Panc1 (cell line): Measurements from ENCODE around the gene CD300LF. TPM values are rescaled to one million over a fixed set of nuclear protein-coding genes. Genes with fewer than 3 reads are reported as not detected.

Experiments
- ATAC-seq: fragments of 200-7000 bp; cut with Tn5 transposase; 2 replicates; pipeline ENCODE4 v1.9.1; 2020; ENCODE audit warnings: mild to moderate bottlenecking, moderate library complexity
- BruUV-seq: library from RNA; stranded (reverse); fragments of 400-500 nt; replicated peaks from 2 replicates; lab custom pipeline; 2021; lab: Mats Ljungman, UMichigan
- CTCF ChIA-PET: fragments of 300-600 bp; sonication (Branson Sonifier 250); formaldehyde crosslinking; loops from one replicate; lab custom pipeline; 2022; ENCODE audit warnings: antibody characterized with exemption; lab: Charles Lee
- POLR2A ChIA-PET: fragments of 300-600 bp; sonication (Branson Sonifier 250); formaldehyde crosslinking; loops from one replicate; lab custom pipeline; 2022; ENCODE audit warnings: antibody characterized with exemption; lab: Charles Lee
- DNase-seq: peaks from one replicate; pipeline ENCODE4 v3.0.0-alpha.2; 2010; ENCODE audit warnings: low read depth, low spot score
- H3K27ac ChIP-seq: 2 replicates; pipeline ENCODE4 v1.5.1; 2011; ENCODE audit warnings: mild to moderate bottlenecking, low read length, inconsistent platforms
- H3K27me3 ChIP-seq: fragments of 200-500 bp; sonication (Bioruptor generic); 2 replicates; pipeline ENCODE4 v1.6.0; 2014; ENCODE audit warnings: low read length, inconsistent platforms; ENCODE audit not compliant: control insufficient read depth, insufficient read depth
- H3K36me3 ChIP-seq: fragments of 200-500 bp; sonication (Bioruptor generic); 2 replicates; pipeline ENCODE4 v1.5.1; 2014; ENCODE audit warnings: inconsistent platforms, mild to moderate bottlenecking, low read length, moderate library complexity; ENCODE audit not compliant: control insufficient read depth, insufficient read depth
- H3K4me1 ChIP-seq: 2 replicates; pipeline ENCODE4 v1.5.1; 2011; ENCODE audit warnings: inconsistent platforms, mild to moderate bottlenecking, low read length, moderate library complexity; ENCODE audit not compliant: control insufficient read depth, insufficient read depth
- H3K4me3 ChIP-seq, 2 experiments: 2 replicates each; pipeline ENCODE4 v1.5.1; 2011 to 2012; ENCODE audit warnings: low read depth in 2 of 2, low read length in 2 of 2, mild to moderate bottlenecking in 2 of 2, inconsistent platforms in 1 of 2, moderate library complexity in 1 of 2
- H3K9me3 ChIP-seq: fragments of 200-500 bp; sonication (Bioruptor generic); 2 replicates; pipeline ENCODE4 v1.5.1; 2014; ENCODE audit warnings: low read depth, mild to moderate bottlenecking, inconsistent platforms, low read length, moderate library complexity; ENCODE audit not compliant: control insufficient read depth, insufficient read depth
- POLR2AphosphoS5 ChIP-seq: IDR thresholded peaks from 2 replicates; pipeline ENCODE4 v1.6.1; 2012; ENCODE audit warnings: mild to moderate bottlenecking, low read depth, low read length, moderate library complexity
- REST ChIP-seq, 2 experiments: IDR thresholded peaks; 2 replicates each; pipeline ENCODE4 v1.6.1; 2011 to 2012; ENCODE audit warnings: low read depth in 2 of 2, control low read depth in 1 of 2, low read length in 1 of 2, mild to moderate bottlenecking in 1 of 2, moderate library complexity in 1 of 2; ENCODE audit not compliant: insufficient read depth in 1 of 2
- SIN3A ChIP-seq: IDR thresholded peaks from 2 replicates; pipeline ENCODE4 v1.6.1; 2012; ENCODE audit warnings: low read depth, mild to moderate bottlenecking, low read length, moderate library complexity, borderline replicate concordance; ENCODE audit not compliant: insufficient read depth
- TCF7L2 ChIP-seq: IDR thresholded peaks from 2 replicates; pipeline ENCODE4 v1.6.1; 2011; ENCODE audit warnings: mild to moderate bottlenecking, low read depth, low read length, inconsistent platforms
- in situ Hi-C: cut with HindIII; loops from 2 replicates; pipeline ENCODE4 v1.10.0; 2016; ENCODE audit warnings: low sequenced_read_pairs, low pct_unique_long_range_greater_than_20kb
- intact Hi-C: fragments of 100-400 bp; cut with micrococcal nuclease; formaldehyde crosslinking; loops from one replicate; pipeline ENCODE4 v1.10.0; 2022; ENCODE audit not compliant: unreplicated experiment
- total RNA-seq: library from RNA; stranded (reverse); gene quantifications from one replicate; pipeline ENCODE4 v1.2.1, GENCODE V29; 2021; ENCODE audit not compliant: unreplicated experiment
- TF ChIP-seq, protein P1 (sequence below): fragments of 450-650 bp; IDR thresholded peaks from 2 replicates; pipeline ENCODE4 v1.5.1; 2017; ENCODE audit warnings: mild to moderate bottlenecking

Gene CD300LF
- total RNA-seq, 1 experiment from 2014 or later: not detected

DNA sequence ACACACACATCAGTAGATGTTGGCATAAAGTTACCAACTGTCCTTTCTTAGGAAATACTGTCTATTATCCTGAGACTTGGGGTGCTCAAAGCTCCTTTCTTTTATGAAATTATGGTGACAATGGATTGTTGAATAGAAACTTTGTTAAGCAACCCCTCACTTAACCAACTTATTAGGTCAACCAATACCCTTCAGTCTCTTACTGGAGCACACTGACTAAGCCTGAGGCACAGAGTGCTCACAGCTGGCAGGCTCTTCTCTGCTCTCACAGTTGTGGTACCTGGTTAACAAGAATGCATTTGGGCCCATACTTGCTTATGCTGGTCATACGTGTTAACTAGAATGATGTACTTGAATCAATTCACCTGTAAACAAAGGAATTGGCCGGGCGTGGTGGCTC lies 24.8 kb downstream of the CD300LF start:
- H3K9me3 ChIP-seq: no peaks in the 10 kb centered on the region
- no peak overlapping the region for H3K27ac ChIP-seq
- ATAC-seq (no peak), DNase-seq (no peak)
- H3K4me3 ChIP-seq: no peak overlapping the region
- H3K36me3 ChIP-seq: no peaks in the 10 kb centered on the region
- in situ Hi-C loops (no loop called here), intact Hi-C loops (no loop called here)
- POLR2A ChIA-PET: no interaction called here
- no TSS peak for BruUV-seq
- CTCF ChIA-PET: no interaction called here
- no peak for TF ChIP-seq TCF7L2
- no peak for TF ChIP-seq POLR2AphosphoS5
- no peak for TF ChIP-seq REST (IDR thresholded peaks at IDR 0.05; ENCODE audit: insufficient read depth in 1 of 2, low read depth in 2 of 2, low read length in 1 of 2)
- TF ChIP-seq SIN3A: no peak
- TF ChIP-seq, protein P1, sequence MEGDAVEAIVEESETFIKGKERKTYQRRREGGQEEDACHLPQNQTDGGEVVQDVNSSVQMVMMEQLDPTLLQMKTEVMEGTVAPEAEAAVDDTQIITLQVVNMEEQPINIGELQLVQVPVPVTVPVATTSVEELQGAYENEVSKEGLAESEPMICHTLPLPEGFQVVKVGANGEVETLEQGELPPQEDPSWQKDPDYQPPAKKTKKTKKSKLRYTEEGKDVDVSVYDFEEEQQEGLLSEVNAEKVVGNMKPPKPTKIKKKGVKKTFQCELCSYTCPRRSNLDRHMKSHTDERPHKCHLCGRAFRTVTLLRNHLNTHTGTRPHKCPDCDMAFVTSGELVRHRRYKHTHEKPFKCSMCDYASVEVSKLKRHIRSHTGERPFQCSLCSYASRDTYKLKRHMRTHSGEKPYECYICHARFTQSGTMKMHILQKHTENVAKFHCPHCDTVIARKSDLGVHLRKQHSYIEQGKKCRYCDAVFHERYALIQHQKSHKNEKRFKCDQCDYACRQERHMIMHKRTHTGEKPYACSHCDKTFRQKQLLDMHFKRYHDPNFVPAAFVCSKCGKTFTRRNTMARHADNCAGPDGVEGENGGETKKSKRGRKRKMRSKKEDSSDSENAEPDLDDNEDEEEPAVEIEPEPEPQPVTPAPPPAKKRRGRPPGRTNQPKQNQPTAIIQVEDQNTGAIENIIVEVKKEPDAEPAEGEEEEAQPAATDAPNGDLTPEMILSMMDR: no peak
- H3K4me1 ChIP-seq: no peaks in the 10 kb centered on the region
- no peaks in the 10 kb centered on the region; the same call in none of the 2 replicates for H3K27me3 ChIP-seq

DNA sequence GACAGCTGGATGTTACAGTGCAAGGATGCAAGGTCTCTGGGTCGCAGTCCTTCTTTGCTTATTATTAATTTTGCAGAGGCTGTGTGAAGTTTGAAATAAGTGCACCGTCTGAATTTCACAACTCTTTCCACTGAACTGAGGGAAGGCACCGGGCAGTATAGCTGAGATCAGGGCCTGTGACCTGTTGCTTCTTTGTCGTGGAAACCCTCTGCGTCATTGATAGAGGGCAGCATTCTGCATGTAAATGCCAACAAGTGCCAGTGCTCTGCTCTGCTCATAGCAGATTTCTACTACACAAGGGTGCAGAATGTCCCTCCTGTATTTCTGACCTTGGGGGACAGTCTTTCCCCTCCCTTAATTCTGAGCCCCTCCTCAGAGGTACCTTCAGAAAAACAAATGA lies 26.0 kb downstream of the CD300LF start:
- TF ChIP-seq TCF7L2 (no peak), POLR2AphosphoS5 (no peak), SIN3A (no peak), REST (IDR thresholded peaks at IDR 0.05; ENCODE audit: insufficient read depth in 1 of 2, low read depth in 2 of 2, low read length in 1 of 2) (no peak)
- TF ChIP-seq, protein P1: no peak; the same call in 1 of the 2 replicates
- no TSS peak for BruUV-seq
- DNase-seq (no peak), ATAC-seq (peak; percentile 77; the same call in 1 of the 2 replicates)
- no peak overlapping the region for H3K27ac ChIP-seq
- H3K36me3 ChIP-seq: no peaks in the 10 kb centered on the region
- no peak overlapping the region for H3K4me3 ChIP-seq
- ChIA-PET CTCF (interaction anchor here (0.6 to 0.7 kb wide), 3 partner anchors 10 to 149 kb away, joined by 3 read pairs; no protein-coding TSS in a partner anchor), POLR2A (no interaction called here)
- no peaks in the 10 kb centered on the region for H3K4me1 ChIP-seq
- H3K9me3 ChIP-seq: no peaks in the 10 kb centered on the region
- intact Hi-C loops: no loop called here
- in situ Hi-C loops: no loop called here
- peaks cover 4% of the 10 kb centered on the region for H3K27me3 ChIP-seq
